ENCODE measurements around the gene CCDC9B.
A peak's percentile ranks its signal among the peaks of the same experiment; 100 is the strongest.

CCDC9B gene

DNA sequence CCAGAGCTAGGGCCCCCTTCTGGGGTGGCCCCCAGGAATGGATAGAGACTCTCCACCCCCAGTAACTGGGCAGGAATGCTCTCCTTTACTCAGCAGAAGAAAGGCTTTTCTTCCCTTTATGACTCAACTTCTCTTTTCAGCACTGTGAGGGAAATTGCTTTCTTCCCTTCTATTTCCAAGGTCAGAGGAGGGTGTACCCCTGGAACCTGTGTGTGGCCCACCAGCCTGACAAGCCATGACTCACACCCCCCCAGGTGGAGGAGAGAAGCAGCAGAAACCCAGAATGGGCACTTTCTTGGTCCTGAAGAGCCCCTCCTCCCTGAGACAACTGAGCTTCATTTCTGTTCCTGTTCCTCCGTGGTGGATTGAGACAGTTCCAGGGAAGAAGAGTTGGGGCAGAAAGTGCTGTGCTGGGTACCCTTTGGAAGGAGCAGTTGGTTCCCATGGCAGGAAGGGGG, 55.2 kb downstream of the CCDC9B start:
- no peak for DNase-seq

- no peak for DNase-seq
Measured at GRCh38 chr15:40285151-40285550, 55.6 kb downstream of the CCDC9B start.

GRCh38 chr15:40283615-40284300, 57.0 kb downstream of the CCDC9B start:
- no peak for DNase-seq

GRCh38 chr15:40282869-40283614, 57.7 kb downstream of the CCDC9B start, which contains the start of gene ANKRD63:
TSS of gene ANKRD63 (minus strand) at chr15:40283064. CDS start at chr15:40282586, 478 bp downstream.
- peak; percentile 24 for DNase-seq

DNA sequence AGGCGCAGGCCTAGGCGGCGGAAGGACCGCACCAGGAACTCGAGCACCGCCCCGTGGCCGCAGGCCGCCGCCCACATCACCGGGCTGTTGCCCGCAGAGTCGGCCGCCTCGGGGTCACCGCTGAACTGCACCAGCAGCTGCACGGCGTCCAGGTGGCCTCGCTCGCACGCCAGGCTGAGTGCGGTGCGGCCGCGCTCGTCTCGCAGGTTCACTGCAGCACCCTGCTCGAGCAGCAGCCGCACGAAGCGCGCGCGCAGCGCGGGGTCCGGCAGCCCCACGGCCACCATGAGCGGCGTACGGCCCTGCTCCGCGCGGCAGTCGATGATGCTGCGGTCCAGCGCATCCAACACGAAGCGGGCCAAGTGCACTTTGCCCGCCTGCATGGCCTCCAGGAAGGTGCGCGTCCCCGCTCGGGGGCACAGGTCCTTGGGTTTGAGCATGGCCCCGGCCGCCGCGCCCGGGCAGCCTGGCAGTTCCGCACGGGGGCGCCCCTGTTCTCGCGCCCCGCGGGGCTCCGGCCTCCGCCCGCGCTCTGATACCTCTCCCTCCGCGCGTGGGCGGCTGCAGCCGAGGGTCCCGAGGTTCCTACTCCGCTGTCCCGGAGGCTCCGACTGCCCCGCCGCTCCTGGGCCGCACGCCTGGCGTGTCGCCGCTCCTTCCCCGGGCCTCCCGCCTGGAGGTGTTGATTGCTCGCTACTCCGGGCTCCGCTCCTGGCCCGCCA, 58.4 kb downstream of the CCDC9B start:
- DNase-seq: peak; percentile 46

DNA sequence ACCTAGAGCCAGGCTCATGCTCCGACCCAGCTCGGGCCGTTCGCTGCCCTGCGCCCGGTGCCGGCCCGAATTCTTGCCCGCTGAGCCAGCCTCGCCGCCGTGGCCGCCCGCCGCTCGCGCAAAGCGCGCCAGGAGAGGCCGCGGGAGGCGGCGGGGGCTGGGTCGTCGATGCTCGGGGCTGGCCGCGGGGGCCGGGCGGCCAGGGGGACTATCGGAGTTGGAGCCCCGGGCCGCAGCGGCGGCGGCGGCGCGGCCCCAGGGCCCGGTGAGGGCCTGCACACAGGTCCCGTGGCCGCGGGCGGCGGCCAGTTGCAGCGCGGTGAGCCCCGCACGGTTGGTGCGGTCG, 59.0 kb downstream of the CCDC9B start:
- no peak for DNase-seq
